Vagina (tissue), 2 donors: Measurements from ENCODE around the gene RNF32.

Experiments used
- POLR2A ChIP-seq, 2 donors: fragments of 450-650 bp; IDR thresholded peaks; one replicate each; pipeline ENCODE4 v1.6.1; 2017; ENCODE audit warnings: antibody characterized with exemption in 2 of 2, mild to moderate bottlenecking in 2 of 2, moderate library complexity in 2 of 2
- POLR2AphosphoS5 ChIP-seq, 2 donors: sonication (generic); formaldehyde crosslinking; IDR thresholded peaks; one replicate each; pipeline ENCODE4 v1.9.0; 2017; ENCODE audit warnings: antibody characterized with exemption in 2 of 2, mild to moderate bottlenecking in 2 of 2, low read depth in 1 of 2; ENCODE audit not compliant: insufficient read depth in 1 of 2
- TF ChIP-seq, protein P1 (sequence below), 3 experiments: fragments of 450-650 bp in 2 of 3; fragments of 200-600 bp in 1 of 3; sonication (generic) in 1 of 3; IDR thresholded peaks; one replicate each; pipeline ENCODE4 v1.5.1; 2017 to 2019; ENCODE audit warnings: antibody characterized with exemption in 3 of 3, mild to moderate bottlenecking in 2 of 3, moderate library complexity in 2 of 3

DNA sequence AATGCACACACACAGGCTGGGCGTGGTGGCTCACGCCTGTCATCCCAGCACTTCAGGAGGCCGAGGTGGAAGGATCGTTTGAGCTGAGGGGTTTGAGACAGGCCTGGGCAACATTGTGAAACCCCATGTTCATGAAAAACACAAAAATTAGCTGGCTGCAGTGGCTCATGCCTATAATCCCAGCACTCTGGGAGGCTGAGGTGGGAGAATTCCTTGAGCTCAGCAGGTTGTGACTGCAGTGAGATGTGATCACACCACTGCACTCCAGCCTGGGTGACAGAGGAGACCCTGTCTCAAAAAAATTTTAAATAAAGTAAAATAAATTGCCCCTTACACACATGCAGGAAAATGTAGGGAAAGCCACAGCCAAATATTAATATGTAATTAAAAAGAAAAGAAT, 44.1 kb downstream of the RNF32 start:
- TF ChIP-seq, protein P1, sequence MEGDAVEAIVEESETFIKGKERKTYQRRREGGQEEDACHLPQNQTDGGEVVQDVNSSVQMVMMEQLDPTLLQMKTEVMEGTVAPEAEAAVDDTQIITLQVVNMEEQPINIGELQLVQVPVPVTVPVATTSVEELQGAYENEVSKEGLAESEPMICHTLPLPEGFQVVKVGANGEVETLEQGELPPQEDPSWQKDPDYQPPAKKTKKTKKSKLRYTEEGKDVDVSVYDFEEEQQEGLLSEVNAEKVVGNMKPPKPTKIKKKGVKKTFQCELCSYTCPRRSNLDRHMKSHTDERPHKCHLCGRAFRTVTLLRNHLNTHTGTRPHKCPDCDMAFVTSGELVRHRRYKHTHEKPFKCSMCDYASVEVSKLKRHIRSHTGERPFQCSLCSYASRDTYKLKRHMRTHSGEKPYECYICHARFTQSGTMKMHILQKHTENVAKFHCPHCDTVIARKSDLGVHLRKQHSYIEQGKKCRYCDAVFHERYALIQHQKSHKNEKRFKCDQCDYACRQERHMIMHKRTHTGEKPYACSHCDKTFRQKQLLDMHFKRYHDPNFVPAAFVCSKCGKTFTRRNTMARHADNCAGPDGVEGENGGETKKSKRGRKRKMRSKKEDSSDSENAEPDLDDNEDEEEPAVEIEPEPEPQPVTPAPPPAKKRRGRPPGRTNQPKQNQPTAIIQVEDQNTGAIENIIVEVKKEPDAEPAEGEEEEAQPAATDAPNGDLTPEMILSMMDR (IDR thresholded peaks at IDR 0.05): no peak
- TF ChIP-seq POLR2A (IDR thresholded peaks at IDR 0.05) (no peak), POLR2AphosphoS5 (IDR thresholded peaks at IDR 0.05; ENCODE audit: insufficient read depth in 1 of 2, low read depth in 1 of 2) (no peak)
